MCF 10A (cell line): ENCODE data around the gene GOLGA8K. TPM values are rescaled to one million over a fixed set of nuclear protein-coding genes. Genes with fewer than 3 reads are reported as not detected.

Source experiments
- total RNA-seq: library from RNA; stranded (reverse); gene quantifications from 2 replicates; pipeline ENCODE4 v1.2.3, GENCODE V29; 2022

GOLGA8K gene
- total RNA-seq, 1 experiment from 2014 or later, result not detected

Other genes with a start within 250 kb of the GOLGA8K start
- 0.76 and 2.6 TPM in 2 replicates for gene GOLGA8O, start 52.3 kb upstream of the GOLGA8K start, total RNA-seq
- 9.1 and 9.6 TPM in 2 replicates for gene GOLGA8N, start 190.2 kb upstream of the GOLGA8K start, total RNA-seq
- 38.6 and 71.8 TPM in 2 replicates for gene ARHGAP11A, start 212.2 kb upstream of the GOLGA8K start, total RNA-seq
- gene SCG5, start 238.4 kb upstream of the GOLGA8K start, total RNA-seq, result 4.0 and 7.4 TPM in 2 replicates